Activated T-cell treated with anti-CD3 and anti-CD28 coated beads for 48 hours (primary cell): Measurements from ENCODE around the gene BTBD2.

Experiments
- DNase-seq: peaks from one replicate; pipeline ENCODE4 v3.0.0-alpha.2; 2020; ENCODE audit warnings: low read depth

The BTBD2 gene

DNA sequence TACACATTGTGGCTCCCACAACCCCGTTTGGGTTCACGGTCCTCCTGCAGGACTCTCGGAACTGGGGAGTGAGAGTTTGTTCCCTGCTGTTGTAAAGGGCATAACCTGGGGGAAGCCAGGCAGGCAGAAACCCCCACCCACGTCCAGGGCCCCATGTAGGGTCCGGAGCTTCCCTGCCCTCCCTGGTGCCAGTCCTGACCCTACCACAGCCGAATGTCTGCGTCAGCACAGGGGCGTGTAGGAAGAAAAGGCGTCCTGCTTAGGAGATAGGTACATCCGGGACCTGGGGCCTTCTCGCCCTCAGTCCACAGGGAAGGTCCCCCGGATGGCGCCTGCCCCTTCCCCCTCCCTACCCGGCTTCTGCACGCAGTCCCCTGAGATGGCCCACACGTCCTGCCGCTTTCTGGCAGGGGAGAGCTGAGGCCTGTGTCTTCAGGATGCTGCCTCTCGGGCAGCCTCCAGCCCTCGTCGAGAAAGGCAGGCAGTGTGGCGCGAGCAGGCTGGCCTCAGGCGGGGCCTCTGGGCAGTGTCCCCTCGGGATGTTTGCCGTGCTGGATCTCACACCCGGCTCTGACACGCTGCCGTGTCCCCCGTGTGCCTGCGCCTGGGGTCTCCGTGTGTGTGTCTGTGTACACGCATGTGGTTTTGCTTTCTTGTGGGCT is 55.5 kb downstream of the BTBD2 start:
- DNase-seq: no peak

DNA sequence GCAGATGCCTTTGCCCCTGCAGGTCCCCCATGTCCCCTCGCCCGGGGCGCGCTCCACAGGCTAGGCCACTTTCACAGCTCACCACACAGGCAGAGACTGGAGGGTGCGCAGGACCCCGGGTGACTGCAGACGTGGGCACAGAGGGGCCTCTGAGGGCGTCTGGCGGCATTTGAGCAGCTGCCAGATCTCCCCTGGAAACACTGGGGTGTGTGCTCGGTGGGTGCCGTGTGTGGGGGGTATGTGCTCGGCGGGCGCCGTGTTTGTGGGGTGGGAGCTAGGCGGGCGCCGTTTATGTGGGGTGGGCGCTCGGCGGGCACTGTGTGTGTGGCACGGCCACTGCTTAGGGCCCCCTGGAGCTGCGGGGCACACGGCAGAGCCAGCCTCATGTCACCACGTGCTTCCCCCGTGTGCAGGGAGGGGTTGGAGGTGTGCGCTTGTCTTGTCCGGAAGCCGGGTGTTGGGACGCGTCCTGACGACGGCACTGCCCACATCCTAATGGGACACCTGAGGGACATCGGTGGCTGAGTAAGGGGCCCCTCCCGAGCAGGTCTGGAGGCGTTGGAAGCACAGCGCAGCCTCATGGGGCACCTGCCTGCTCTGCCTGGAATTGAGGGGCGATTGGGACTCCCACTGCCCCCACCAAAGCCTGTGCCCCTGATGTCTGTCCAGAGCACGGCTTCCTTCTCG is 57.8 kb downstream of the BTBD2 start:
- DNase-seq: no peak

GRCh38 chr19:1956868-1957492 is 58.5 kb downstream of the BTBD2 start:
- no peak for DNase-seq

GRCh38 chr19:1956122-1956494 is 59.4 kb downstream of the BTBD2 start:
- DNase-seq: no peak

GRCh38 chr19:1955171-1956121 is 60.1 kb downstream of the BTBD2 start:
- no peak for DNase-seq

GRCh38 chr19:1954532-1954933 is 61.0 kb downstream of the BTBD2 start:
- no peak for DNase-seq

DNA sequence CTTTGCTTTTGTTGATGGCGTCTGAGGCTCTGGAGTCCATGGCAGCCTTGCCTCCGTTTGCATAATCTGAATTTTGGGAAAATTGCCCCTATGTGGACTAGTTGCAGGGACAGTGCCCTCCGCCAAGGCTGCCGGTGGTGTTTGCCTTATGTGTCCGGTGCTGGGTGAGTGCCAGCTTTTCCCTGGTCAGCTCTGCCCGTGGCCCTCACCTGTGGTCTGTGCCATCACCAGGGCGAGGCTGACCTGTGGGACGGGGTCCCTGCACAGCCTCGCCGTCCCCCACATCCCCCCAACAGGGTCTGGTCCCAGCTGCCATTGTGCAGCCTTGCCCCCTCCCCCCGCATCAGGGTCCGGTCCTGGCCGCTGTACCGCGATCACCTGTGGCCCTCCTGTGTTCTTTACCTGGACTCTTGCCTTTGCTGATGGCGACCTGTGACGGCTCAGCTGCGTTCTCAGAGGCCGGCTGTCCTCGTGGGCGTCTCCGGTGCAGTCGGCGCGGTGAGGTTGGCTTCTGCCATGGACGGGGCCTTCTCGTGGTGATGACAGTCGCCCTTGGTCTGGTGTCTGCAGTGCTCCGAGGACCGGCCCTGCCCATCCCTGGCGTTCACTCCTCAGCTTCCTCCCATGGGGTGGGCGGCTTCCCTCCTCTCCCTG is 61.9 kb downstream of the BTBD2 start:
- DNase-seq: no peak

DNA sequence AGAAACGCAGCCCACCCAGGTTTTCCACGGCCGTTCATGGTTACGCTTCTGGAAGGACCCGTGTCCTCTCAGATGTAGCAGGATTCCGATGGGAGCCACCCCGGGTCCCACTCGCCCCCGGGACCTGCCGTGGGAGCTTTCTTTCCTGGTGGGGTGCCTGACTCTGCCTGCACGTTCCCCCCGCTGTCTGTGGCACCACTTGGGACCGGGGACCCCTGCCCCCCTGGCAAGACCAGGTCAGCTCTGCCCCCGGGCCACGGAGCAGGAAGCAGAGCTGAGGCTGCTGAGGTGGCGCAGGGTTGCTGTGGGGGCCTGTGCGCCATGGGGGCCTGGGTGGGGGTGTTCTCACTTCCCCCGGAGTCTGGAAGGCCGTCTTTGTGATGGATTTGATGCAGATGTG is 62.5 kb downstream of the BTBD2 start:
- no peak for DNase-seq

DNA sequence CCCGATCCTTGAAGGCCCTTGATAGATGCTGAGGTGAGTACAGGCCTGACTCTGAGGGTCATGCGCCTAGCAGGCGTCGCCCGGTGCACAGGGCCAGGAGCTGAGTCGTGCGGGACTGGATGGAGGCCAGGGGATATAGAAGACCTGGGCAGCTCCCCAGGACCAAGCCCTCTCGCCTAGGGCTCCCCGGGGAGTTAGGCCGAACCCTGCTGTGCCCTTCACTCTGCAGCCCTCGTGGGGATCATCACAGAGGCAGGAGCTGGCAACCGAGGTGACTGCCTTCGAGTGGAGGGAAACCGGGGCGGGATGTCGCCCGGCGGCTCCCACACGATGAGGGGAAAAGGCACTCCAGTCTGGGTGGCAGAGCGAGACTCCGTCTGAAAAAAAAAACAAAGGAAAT is 62.9 kb downstream of the BTBD2 start:
- no peak for DNase-seq

DNA sequence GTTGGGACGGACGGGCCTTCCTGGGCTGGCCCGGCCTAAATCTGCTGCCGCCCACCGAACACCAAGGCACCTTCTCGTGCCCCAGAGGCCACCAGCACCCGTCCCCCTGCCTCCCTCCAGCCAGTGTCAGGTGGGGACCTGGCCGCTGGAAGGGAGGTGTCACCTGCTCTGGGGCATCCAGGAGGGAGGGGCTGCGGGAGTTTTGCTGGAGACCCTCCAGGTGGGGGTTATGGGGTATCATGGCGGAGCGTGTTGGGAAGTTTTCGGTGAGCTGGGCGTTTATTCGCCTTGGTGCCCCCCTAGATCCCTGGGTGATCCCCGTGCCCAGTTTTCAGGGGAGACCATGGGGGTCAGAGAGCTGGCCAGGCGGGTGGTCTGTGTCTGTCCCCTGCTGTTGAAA is 64.9 kb downstream of the BTBD2 start:
- DNase-seq: no peak

- no peak for DNase-seq
Observed at GRCh38 chr19:1949304-1950101, 66.0 kb downstream of the BTBD2 start.

DNA sequence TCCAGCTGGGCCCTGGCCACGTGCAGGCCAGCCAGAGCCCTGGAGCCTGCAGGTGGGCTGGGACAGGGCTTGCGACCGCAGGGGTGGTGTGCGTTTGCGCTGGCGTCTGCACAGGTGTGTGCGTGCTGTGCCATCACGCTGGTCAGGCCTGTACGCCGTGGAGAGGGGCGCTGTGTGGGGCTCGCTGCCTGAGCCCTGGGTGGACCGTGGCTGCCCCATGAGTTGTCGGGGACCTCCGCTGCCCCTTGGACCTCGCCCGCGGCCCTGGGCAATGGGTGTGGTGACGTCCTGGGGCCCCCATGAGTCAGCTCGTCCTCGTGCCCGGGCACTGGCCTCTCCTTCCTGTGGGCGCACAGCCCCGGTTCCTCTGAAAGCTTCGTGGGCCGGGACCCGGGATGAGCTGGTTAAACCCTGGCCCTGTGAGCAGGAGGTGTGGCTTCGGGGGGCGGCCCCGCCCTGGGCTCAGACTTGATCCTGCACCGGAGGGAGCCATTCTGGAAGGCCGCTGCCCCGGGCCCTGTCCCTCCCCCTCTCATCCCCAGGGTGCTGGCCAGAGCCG is 67.8 kb downstream of the BTBD2 start:
- DNase-seq: no peak

DNA sequence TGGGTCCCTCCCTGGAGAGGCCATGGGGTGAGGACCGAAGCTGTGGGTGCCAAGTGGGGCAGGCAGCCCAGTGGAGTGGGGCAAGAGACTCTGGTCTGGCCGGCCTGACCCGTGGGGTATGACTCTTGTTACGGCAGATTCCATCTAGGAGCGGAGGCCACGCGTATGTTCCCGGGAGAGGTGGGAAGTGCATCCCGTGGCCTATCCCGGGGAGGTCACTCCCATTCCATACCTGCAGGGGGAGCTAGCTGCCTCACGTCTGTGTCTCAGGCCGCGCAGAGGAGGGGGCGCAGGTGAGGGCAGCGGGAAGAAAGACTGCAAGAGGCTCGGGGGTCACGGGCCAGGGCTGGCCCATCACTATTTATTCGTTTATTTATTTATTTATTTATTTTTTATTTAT is 69.6 kb downstream of the BTBD2 start:
- peak; percentile 18 for DNase-seq

DNA sequence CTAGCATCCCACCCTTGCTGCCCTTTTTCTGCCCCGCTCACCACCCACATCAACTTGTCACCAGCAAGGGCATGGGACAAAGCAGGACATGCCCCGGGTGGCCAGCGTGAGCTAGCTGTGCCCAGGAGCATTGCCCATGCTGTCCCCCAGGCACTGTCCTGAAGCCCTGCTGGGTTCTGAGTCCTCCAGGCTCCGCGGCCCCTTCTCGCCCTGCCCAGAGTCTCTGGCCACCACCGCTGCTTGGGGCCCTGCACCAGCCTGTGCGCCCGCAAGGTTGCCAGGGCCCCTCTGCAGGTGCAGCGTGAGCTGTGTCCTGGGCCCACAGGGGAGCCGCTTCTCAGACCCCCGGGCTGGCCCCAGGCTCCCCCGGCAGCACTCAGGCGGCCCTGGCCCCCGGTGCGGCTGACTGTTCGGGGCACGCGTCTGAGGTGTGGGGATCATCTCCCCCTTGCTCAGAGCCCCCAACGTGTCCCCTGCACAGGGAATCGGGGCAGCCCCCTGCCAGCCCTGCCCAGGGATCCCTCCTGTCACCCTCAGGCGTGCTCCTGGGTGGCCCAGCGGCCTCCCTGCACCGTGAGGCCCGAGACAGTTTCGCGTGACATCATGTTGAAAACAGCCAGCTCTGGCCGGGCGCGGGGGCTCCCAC is 70.5 kb downstream of the BTBD2 start:
- DNase-seq: no peak

DNA sequence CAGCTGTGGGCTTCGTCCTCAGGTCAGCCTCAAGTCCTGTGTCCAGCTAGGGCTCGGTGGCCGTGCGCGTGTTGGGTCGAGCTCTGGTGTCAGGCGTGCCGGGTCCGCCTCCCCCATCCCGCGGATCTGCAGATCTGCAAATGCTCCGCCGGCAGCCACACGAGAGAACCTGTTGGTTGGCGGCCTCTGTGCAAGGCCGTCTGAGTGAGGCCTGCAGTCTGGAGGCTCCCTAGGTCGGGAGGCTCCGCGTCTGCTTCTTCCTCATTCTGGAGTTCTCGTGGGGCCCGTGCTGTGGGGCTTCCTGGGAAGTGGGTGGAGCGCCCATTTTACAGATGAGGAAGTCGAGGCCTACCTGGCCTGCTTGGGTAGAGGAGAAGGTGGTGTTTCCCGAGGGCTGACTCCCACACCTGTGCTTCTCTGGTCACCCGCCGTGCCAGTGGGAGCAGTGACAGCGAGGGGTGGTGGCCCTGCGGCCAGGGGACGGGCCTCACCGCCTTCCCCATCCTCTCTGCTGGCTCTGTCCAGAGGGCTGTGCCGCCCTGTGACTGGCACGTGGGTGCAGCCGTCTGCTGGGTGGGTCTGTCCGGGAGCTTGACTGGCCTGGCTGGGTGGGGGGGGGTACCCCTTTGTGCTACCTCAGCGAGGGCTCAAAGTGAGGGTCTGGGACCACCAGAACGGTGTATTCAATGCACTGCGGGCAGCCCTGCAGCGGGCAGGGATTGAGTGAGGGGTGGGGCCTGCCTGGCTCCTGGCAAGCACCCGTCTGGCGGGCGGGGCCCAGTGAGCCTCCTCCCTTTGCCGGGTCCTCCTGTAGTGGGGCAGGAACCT is 71.2 kb downstream of the BTBD2 start:
- no peak for DNase-seq

GRCh38 chr19:1943661-1944087 is 71.8 kb downstream of the BTBD2 start:
- DNase-seq: no peak

GRCh38 chr19:1942934-1943555 is 72.5 kb downstream of the BTBD2 start:
- DNase-seq: no peak

- peak; percentile 65 for DNase-seq
Observed at GRCh38 chr19:1942078-1942933, 73.2 kb downstream of the BTBD2 start.
